GM19372 (cell line): Measurements from ENCODE around the gene COL5A1.

Experiments used
- ATAC-seq: cut with Tn5 transposase; IDR thresholded peaks from one replicate; pipeline ENCODE4 v1.9.1; 2021; ENCODE audit warnings: mild to moderate bottlenecking, low read depth, moderate library complexity; ENCODE audit not compliant: unreplicated experiment

The COL5A1 gene

DNA sequence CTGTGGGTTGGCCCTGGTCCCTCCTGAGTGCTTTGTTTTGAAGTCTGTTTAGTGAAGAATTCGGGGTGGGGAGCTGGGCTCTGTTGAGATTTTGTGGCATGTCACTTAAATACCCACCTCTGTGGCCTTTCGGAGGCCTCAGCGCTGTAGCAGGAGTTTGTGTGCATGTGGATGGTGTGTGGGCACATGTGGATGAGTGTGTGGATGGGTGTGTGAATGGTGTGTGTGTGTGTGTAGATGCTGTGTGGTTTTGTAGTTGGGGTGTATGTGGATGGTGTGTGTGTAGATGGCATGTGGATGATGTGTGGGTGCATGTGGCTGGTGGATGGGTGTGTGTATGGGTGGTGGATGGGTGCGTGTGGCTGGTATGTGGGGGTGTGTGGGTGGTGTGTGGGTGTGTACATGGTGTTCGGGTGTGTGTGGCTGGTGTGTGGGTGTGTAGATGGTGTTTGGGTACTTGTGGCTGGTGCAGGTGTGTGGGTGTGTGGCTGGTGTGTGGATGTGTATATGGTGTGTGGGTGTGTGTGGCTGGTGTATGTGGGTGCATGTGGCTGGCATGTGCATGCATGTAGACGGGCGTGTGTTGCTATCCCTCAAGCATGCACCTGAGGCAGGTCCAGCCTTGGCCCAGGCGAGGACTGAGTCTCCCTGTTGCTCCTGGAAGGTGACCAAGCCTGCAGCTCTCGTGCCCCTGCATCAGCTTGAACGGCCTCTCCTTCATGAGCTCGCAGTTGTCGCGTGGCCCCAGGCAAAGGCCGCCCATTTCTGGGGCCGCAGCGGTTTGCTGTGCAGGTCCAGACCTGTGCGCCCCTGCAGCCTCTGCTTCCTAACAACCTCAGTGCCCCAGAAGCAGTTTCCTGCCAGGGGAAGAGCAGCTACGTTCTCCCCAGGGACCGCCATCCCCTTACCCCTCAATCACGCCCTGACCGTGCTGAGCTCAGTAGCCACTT lies 185.0 kb downstream of the COL5A1 start:
- ATAC-seq: no peak

GRCh38 chr9:134827559-134827958 lies 186.0 kb downstream of the COL5A1 start:
- no peak for ATAC-seq

DNA sequence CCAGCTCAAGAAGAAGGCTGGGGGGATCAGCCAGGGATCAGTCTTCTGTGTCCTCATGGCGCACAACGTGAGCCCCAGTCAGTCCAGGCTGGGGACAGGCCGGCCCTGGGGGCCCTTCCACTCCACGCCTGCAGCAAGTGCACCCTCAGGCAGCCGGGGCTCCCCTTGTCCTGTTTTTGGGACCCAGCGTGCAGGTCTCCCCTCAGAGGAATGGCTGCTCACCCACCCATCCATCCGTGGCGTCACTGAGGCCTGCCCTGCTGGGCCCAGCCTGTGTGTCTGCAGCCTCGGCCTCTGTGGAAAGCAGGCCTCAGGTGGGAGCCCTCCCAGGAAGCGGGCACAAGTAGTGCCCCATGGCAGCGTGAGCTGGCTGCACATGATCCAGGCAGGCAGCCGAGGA lies 186.4 kb downstream of the COL5A1 start:
- no peak for ATAC-seq

DNA sequence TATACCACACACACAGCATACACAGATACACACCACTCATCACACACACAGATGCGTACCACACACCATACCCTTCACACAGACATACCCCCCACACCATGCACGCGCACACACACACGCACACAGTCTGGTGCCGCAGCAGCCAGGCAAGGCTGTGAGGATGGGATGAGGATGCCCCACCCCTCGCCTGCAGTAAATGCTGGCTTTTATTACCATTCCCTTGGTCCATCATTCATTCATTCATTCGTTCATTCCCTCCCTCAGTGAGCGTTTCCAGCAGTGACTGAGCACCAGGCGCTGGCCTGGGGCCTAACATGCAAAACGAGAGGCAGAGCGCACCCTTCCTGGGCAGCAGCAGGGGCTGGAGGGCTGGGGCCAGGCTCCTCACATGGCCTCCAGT lies 187.3 kb downstream of the COL5A1 start:
- ATAC-seq: no peak

GRCh38 chr9:134829356-134829937 lies 187.8 kb downstream of the COL5A1 start:
- ATAC-seq: no peak

- ATAC-seq: no peak
These were observed 188.5 kb downstream of the COL5A1 start for GRCh38 chr9:134830126-134830525.

DNA sequence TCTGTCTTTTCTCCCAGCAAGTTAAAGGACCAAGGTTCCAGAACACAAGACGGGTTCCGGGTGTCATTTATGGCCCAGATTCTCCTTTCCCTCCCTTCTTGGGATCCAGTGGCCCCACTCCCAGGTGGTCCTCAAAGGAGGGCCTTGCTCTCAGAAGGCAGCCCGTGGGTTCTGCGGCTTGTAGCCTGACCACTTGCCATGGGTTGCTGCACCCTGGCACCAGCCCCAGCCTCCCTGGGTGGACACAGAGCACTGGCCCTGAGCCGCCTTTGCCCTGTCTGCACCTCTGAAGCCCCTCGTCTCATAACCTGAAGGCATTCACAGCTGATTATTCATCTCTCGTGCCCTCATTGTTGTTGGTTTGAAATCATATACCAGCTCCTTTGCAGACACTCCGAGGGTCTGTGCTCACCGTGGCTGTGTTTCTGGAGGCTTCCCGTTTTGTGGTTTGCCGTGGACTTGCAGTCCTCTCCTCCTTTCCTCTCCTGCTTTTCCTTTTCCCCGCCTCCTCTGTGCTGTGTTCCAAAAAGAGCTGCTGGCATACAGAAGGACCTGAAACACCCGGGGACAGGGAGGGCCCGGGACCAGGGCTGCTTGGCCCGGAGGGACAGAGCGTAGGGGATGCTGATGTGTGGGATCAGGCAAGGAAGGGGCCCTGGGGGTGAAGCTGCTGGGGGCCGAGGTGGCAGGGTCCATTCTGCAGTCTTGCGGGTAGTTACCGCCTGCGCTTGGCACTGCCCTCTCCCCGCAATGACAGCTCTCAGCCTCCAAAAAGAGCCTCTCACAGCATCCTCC lies 189.5 kb downstream of the COL5A1 start:
- no peak for ATAC-seq

DNA sequence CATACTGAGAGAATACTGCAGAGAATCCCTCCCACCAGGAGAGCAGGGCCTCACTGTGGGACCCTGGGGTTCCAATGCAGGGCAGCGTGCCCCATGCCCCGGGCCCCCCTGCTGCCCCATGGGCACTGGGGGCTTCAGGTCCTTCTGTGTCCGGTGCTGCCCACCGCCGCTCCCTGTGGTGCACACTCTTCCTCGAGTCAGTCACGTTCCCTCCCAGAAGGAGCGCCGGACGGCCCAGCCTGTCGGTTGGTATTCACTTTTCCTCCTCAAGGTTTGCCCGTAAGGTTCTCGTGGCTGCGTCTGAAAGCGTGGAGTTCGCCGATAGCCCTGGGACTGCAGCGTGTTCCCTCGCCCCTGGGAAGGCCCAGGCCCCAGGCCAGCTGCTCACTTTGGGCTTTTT lies 190.9 kb downstream of the COL5A1 start:
- no peak for ATAC-seq

DNA sequence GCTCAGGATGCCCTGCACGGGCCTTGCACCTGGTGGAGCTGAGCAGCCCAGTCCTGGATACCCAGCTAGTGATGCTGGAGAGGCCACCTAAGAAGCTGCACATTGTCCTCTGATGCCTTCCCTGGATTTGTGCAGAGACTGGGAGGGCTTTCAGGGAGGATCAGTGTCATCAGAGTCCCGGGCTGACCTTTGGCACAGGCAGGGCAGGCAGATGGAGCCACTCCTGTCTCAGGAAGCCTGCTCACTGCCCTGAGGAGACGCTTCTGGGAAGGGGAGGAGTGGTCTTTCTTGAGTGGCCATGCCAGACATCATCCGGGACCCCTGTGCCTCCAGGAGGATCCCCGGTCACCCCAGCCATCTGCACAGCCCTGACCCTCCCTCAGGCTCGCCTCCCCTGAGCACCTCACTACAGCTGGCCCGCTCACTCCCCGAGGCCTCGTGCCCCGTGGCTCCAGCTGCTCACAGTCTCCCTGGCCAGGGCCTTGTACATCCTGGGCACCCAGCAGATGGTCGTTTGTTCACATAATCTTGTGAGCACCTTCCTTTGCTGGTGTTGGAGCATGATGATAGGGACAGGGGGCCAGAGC lies 191.8 kb downstream of the COL5A1 start:
- ATAC-seq: no peak

DNA sequence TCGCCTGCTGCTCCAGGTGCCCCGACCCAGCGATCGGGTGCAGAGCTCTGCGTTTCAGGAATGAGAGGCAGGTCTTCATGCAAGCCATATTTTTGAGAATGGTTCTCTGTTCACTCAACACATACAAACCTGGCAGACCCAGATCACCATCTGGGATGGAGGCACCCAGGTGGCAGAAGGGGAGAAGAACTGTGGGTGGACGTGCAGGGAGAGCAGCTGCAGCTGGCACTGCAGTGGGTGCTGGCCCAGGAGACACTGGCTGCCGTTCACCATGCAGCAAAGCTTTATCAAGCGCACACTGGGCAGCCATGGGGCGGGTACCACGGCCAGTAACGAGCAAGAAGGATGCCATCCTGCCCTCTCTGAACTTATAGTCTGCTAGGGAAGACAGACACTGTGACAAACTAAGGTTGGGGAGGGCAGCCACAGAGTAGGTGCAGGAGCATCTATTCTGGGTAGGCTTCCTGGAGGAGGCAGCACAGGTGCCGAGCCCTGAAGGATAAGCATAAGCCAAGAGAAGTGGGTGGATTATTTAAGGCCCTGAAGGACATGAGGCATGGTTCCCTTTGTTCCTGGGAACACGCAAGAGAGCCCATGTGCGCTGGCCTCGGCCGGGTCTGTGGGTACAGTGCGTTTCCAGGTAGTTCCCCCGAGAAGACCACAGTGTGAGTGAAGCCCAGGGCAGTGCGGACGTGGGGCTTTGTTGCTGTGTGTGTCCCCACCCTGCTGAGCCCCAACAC lies 192.8 kb downstream of the COL5A1 start:
- ATAC-seq: no peak

DNA sequence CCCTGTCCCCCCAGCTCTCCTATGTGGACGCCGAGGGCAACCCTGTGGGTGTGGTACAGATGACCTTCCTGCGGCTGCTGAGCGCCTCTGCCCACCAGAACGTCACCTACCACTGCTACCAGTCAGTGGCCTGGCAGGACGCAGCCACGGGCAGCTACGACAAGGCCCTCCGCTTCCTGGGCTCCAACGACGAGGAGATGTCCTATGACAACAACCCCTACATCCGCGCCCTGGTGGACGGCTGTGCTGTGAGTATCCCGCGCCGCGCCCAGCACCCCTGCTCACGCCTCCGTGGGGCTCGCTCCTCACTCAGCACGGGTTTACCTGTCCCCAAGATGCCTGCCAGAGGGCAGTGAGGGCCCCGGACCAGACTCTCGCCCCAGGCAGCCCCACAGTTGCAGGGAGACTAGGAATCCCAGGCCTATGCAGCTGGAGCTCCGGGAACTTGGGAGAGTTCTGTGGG lies 193.4 kb downstream of the COL5A1 start:
- ATAC-seq: no peak

- no peak for ATAC-seq
These were observed 193.8 kb downstream of the COL5A1 start for GRCh38 chr9:134835448-134835847.

DNA sequence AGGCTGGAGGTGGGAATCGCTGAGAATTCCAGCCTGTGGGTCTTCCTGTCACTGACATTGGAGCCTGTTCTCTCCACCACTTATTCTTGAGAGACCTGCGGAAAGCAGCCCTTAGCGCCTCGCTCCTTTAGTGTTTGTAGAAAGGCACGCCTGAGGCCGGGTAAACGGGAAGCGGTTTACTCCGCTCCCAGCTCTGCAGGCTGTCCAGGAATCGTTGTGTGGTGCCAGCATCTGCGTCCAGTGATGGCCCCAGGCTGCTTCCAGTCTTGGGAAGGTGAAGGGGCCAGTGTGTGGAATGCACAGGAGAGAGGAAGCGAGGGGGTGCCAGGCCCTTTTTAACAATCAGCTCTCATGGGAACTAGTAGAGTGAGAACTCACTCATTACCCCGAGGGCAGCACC lies 194.4 kb downstream of the COL5A1 start:
- ATAC-seq: no peak

- ATAC-seq: no peak
These were observed 194.9 kb downstream of the COL5A1 start for GRCh38 chr9:134836406-134836970.

- ATAC-seq: no peak
These were observed 195.9 kb downstream of the COL5A1 start for GRCh38 chr9:134837529-134837928.

DNA sequence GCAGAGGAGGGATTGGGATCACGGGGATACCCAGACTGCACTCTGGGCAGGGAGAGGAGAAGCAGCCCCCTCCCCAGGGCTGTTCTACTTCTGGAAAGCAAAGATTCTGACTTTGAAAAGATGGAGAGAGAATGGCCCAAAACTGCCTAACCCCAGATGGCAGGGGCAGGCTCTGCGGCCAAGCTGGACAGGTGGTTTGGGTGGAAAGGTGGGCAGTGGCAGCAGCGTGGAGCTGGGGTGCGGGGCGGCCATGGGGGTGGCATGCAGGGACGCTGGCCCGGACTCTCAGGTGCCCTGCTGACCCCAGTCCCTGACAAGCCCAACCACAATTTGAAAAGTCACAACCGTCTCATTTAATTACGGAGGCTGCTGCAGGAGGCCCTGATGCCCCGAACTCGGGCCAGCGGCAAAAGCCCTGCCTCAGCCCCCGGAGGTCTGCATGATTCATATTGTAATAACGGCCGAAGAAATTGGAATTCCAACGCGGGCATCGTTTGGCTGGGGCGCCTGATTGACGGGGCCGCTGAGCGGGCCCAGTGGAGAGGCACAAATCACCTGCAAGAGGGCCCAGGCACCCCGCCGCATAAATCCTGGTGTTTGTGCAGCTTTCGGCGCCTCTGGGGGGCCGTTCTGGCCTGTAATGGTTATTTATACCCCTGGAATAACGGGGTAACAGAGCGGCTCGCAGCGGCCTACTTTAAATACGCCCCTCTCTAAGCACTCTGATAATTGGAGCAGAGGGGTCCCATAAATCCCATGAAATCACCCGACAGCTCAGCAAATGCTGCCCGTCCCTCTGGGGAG lies 197.2 kb downstream of the COL5A1 start:
- ATAC-seq: no peak

GRCh38 chr9:134839455-134840125 lies 198.0 kb downstream of the COL5A1 start:
- no peak for ATAC-seq

- ATAC-seq: no peak
These were observed 198.9 kb downstream of the COL5A1 start for GRCh38 chr9:134840511-134840910.
